Mucosa of descending colon (tissue), 3 donors: Measurements from ENCODE around the gene THSD7A. TPM values are rescaled to one million over a fixed set of nuclear protein-coding genes. Genes with fewer than 3 reads are reported as not detected.

Experiments
- ATAC-seq: fragments of 200-7000 bp; cut with Tn5 transposase; one replicate; pipeline ENCODE4 v1.9.1; 2020; ENCODE audit warnings: mild to moderate bottlenecking, moderate library complexity
- DNase-seq, 3 donors: peaks; one replicate each; pipeline ENCODE4 v3.0.0-alpha.2; 2020
- H3K36me3 ChIP-seq: fragments of 200-600 bp; one replicate; pipeline ENCODE4 v1.8.0; 2021; ENCODE audit warnings: low read depth, mild to moderate bottlenecking
- H3K4me1 ChIP-seq: fragments of 200-600 bp; one replicate; pipeline ENCODE4 v1.8.0; 2021; ENCODE audit warnings: low read depth, mild to moderate bottlenecking
- H3K4me3 ChIP-seq: fragments of 200-600 bp; one replicate; pipeline ENCODE4 v1.8.0; 2021; ENCODE audit warnings: mild to moderate bottlenecking
- H3K9me3 ChIP-seq: fragments of 200-600 bp; one replicate; pipeline ENCODE4 v1.8.0; 2021; ENCODE audit warnings: mild to moderate bottlenecking
- CTCF ChIP-seq: fragments of 200-600 bp; IDR thresholded peaks from one replicate; pipeline ENCODE4 v1.8.0; 2022; ENCODE audit warnings: antibody characterized with exemption, mild to moderate bottlenecking
- intact Hi-C, 2 donors: fragments of 100-400 bp; cut with DNase I in 1 of 2; cut with micrococcal nuclease in 1 of 2; formaldehyde crosslinking; loops; one replicate each; pipeline versions ENCODE4 v1.11.0 to v1.11.1; 2022; cut with DNase I, micrococcal nuclease
- total RNA-seq, 3 donors: library from RNA; stranded (reverse); fragmentation: NEBNext Ultra II Directional in 2 of 3; extraction: Animal tissue kit (Norgen Biotek cat#: 25700) in 2 of 3; gene quantifications; one replicate each; pipeline versions ENCODE4 v1.2.1 to v1.2.4, GENCODE V29; 2021 to 2023
- donor health status: DM: no; HTN: no; CAD: no; lungs with moderate emphysema.
- donor health status: DM: no; HTN: no; CAD: no.
- donor health status: DM: no; HTN: yes; CAD: no.

THSD7A gene
- total RNA-seq, 3 donors from 2014 or later: 1.0 to 5.4 (median 3.4) TPM

GRCh38 chr7:11472646-11473045 lies 359.4 kb downstream of the THSD7A start:
- Histone ChIP-seq H3K4me1 (peaks cover 3% of the 10 kb centered on the region), H3K36me3 (no peaks in the 10 kb centered on the region), H3K9me3 (no peaks in the 10 kb centered on the region), H3K4me3 (no peak overlapping the region)
- intact Hi-C loops: no loop called here
- ATAC-seq (no peak), DNase-seq (no peak)
- TF ChIP-seq CTCF: no peak

GRCh38 chr7:11471255-11471654 lies 360.7 kb downstream of the THSD7A start:
- Histone ChIP-seq H3K4me3 (no peak overlapping the region), H3K9me3 (no peaks in the 10 kb centered on the region), H3K36me3 (no peaks in the 10 kb centered on the region), H3K4me1 (peaks cover 3% of the 10 kb centered on the region)
- no peak for DNase-seq
- TF ChIP-seq CTCF: no peak
- ATAC-seq: no peak
- intact Hi-C loops: no loop called here

GRCh38 chr7:11469028-11469745 lies 362.8 kb downstream of the THSD7A start:
- no peak overlapping the region for H3K4me3 ChIP-seq
- no peak for TF ChIP-seq CTCF
- H3K4me1 ChIP-seq: peaks cover 2% of the 10 kb centered on the region
- no peaks in the 10 kb centered on the region for H3K36me3 ChIP-seq
- no peaks in the 10 kb centered on the region for H3K9me3 ChIP-seq
- ATAC-seq: no peak
- no peak for DNase-seq
- intact Hi-C loops: no loop called here

- no peaks in the 10 kb centered on the region for H3K9me3 ChIP-seq
- intact Hi-C loops: no loop called here
- no peaks in the 10 kb centered on the region for H3K36me3 ChIP-seq
- no peaks in the 10 kb centered on the region for H3K4me1 ChIP-seq
- DNase-seq (no peak), ATAC-seq (no peak)
- no peak overlapping the region for H3K4me3 ChIP-seq
- no peak for TF ChIP-seq CTCF
Observed at GRCh38 chr7:11466517-11467105, 365.4 kb downstream of the THSD7A start.

GRCh38 chr7:11464624-11465023 lies 367.4 kb downstream of the THSD7A start:
- DNase-seq: no peak
- H3K9me3 ChIP-seq: no peaks in the 10 kb centered on the region
- no peak overlapping the region for H3K4me3 ChIP-seq
- no peak for TF ChIP-seq CTCF
- no peaks in the 10 kb centered on the region for H3K4me1 ChIP-seq
- ATAC-seq: no peak
- intact Hi-C loops: no loop called here
- no peaks in the 10 kb centered on the region for H3K36me3 ChIP-seq
